ENCODE results near the gene IL37. TPM values are rescaled to one million over a fixed set of nuclear protein-coding genes. Genes with fewer than 3 reads are reported as not detected.
"Not testable (repeated sequence)": the region's sequence is repeated elsewhere in the genome, so short reads cannot be mapped to it uniquely, and the experiment has no call there.

Gene IL37
- total RNA-seq, 2 donors from 2014 or later = not detected

DNA sequence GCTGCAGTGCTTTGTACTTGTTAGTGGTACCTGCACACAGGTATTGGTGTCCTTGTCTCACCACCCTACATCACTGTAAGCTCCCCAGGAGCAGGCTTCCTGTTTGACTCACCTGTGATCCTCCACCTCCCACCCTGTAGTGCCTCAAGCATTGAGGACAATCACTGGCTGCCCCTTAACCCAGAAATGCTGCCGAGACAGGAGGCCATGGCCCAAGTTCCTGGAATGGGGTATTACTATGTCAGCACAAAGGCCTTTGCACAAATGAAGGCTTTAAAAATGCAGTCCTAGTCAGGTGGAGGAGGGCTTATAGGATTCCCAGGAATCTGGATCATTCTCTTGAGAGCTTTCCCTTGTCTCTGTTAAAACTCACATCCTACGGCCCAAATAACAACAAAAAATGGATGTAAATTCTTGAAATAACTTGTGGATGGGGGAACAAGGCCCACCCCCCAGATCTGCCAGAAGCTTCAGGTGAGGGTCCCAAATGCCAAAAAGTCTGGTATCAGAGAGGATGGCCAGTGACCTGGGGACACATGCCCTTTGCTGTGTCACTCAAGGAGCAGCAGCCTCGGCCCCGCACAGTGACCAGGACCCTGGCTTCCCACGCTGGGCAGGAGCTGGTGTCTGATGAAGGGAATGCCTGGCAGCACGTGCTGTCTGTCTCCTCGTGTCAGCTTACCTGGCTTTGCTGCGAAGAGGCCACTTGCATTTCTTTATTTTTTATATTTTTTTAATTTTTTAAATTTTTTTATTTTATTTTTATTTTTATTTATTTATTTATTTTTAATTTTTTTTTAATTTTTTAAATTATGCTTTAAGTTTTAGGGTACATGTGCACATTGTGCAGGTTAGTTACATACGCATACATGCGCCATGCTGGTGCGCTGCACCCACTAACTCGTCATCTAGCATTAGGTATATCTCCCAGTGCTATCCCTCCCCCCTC, 3.7 kb upstream of the IL37 start:
- Histone ChIP-seq H3K36me3 (no peaks in the 10 kb centered on the region), H3K27me3 (no peaks in the 10 kb centered on the region), H3K4me3 (no peak overlapping the region), H3K27ac (no peak overlapping the region), H3K9me3 (no peaks in the 10 kb centered on the region), H3K4me1 (no peaks in the 10 kb centered on the region)
- DNase-seq (ENCODE audit: low spot score) = no peak
- TF ChIP-seq, protein P1, sequence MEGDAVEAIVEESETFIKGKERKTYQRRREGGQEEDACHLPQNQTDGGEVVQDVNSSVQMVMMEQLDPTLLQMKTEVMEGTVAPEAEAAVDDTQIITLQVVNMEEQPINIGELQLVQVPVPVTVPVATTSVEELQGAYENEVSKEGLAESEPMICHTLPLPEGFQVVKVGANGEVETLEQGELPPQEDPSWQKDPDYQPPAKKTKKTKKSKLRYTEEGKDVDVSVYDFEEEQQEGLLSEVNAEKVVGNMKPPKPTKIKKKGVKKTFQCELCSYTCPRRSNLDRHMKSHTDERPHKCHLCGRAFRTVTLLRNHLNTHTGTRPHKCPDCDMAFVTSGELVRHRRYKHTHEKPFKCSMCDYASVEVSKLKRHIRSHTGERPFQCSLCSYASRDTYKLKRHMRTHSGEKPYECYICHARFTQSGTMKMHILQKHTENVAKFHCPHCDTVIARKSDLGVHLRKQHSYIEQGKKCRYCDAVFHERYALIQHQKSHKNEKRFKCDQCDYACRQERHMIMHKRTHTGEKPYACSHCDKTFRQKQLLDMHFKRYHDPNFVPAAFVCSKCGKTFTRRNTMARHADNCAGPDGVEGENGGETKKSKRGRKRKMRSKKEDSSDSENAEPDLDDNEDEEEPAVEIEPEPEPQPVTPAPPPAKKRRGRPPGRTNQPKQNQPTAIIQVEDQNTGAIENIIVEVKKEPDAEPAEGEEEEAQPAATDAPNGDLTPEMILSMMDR (IDR thresholded peaks at IDR 0.05) = no peak

DNA sequence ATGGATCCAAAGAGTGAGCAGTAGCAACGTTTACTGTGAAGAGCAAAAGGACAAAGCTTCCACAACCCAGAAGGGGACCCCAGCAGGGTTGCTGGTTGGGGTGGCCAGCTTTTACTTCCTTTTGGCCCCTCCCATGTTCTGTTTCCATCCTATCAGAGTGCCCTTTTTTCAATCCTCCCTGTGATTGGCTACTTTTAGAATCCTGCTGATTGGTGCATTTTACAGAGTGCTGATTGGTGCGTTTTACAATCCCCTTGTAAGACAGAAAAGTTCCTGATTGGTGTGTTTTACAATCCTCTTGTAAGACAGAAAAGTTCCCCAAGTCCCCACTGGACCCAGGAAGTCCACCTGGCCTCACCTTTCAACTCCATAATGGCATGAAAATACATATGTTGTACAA, 2.4 kb upstream of the IL37 start:
- not testable (repeated sequence) for H3K27ac ChIP-seq; DNase-seq (ENCODE audit: low spot score); H3K4me1 ChIP-seq; H3K9me3 ChIP-seq; H3K36me3 ChIP-seq; H3K27me3 ChIP-seq; H3K4me3 ChIP-seq

DNA sequence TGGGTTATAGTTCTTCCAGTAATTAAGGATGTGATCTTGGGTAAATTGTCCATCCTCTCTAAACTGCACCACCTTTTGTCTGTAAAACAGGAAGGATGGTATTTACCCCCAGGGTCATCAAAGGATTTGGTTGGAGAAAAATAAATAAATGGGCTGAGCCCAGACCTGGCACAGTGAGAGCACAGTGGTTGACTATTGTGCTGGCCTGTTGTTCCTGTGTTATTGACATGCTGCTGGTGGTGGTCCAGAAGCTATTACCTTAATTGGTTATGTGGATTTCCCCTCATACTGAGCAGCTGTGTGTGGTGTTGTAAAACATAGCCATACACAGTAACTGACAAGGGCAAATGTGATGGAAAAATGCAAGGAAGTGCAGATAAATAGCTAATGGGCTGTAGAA, 746 bp upstream of the IL37 start:
- Histone ChIP-seq H3K4me1 (no peaks in the 10 kb centered on the region), H3K36me3 (no peaks in the 10 kb centered on the region), H3K4me3 (no peak overlapping the region), H3K27me3 (no peaks in the 10 kb centered on the region), H3K27ac (no peak overlapping the region), H3K9me3 (no peaks in the 10 kb centered on the region)
- TF ChIP-seq, protein P1 (IDR thresholded peaks at IDR 0.05) = no peak
- no peak for DNase-seq (ENCODE audit: low spot score)

DNA sequence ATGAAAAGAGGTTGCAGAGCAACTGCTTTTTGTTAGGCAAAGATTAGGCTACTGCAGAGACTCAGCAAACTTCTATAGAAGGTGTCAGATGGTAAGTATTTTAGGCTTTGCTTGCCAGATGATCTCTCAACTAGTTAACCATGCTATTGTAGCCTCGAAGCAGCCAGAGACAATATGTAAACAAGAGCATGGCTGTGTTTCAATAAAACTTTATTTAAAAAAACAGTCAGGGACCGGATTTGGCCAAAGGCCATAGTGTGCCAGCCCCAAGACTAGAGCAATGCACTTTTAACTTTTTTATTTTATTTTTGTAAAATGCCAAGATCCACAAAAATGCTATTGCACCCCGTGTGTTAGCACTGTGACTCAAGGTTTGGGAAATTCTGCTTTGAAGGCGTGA, 1.4 kb downstream of the IL37 start:
- TF ChIP-seq, protein P1 (IDR thresholded peaks at IDR 0.05) = no peak
- no peak for DNase-seq (ENCODE audit: low spot score)
- Histone ChIP-seq H3K27ac (no peak overlapping the region), H3K36me3 (no peaks in the 10 kb centered on the region), H3K4me1 (no peaks in the 10 kb centered on the region), H3K27me3 (no peaks in the 10 kb centered on the region), H3K9me3 (no peaks in the 10 kb centered on the region), H3K4me3 (no peak overlapping the region)

DNA sequence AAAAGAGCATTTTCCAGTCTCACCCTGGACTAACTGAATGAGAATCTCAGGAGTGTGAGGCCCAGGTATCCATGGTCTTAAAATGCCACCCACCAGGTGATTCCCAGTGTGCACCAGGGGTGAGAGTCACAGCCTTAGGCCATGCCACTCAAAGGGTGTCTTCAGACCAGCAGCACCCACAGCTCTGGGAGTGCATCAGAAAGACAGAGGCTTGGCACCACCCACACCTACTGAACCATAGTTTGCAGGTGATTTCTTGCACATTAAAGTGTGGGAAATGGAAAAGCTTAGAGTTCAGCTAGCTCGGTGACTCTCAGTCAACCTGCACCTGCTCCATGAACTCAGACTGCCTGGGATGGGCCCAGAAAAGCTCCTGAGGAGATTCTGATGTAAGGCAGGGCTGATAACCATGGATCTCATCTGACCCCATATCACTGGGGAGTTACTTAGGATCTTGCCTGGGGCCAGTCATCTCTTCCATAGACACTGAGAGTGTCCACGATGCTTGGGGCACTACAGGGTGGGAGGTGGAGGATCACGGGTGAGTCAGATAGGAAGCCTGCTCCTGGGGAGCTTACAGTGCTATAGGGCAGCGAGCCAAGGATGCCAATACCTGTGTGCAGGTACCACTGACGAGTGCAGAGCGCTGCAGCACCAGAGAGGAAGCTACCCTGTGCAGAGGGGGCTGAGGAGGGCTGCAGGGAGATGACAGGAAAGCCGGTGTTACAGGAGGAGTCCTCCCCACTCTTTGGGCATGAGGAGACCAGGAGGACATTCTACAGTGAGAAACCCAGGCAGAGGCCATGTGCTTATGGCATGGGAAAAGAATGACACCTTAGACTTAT, 4.6 kb downstream of the IL37 start:
- TF ChIP-seq, protein P1 (IDR thresholded peaks at IDR 0.05) = no peak
- Histone ChIP-seq H3K36me3 (no peaks in the 10 kb centered on the region), H3K27ac (no peak overlapping the region), H3K27me3 (no peaks in the 10 kb centered on the region), H3K4me1 (no peaks in the 10 kb centered on the region), H3K4me3 (no peak overlapping the region), H3K9me3 (peaks cover 0 to 4% of the 10 kb centered on the region in 2 donors)
- DNase-seq (ENCODE audit: low spot score) = no peak

DNA sequence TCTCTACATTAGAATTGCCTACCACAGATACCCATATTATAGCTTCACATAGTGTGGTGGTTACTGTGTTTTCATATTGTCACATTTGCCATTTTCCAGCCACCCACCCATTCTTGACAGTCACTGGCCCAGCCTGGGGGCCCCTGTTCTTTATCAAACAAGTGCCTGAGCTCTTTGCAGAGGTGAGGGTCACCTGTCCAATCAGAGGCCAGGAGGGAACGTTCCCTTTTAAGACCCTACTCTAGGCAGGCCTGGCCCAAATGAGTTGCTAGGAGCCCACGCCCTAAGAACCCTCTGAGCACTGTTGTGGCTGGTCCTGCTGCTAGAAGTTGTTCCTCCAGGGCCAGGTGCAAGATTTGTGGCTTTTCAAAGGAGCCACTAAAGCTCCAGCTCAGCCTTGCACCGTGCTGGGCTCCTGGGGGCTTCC, 5.2 kb downstream of the IL37 start:
- TF ChIP-seq, protein P1 (IDR thresholded peaks at IDR 0.05) = no peak
- DNase-seq (ENCODE audit: low spot score) = no peak
- no peaks in the 10 kb centered on the region for H3K36me3 ChIP-seq
- H3K27ac ChIP-seq = no peak overlapping the region
- no peaks in the 10 kb centered on the region for H3K27me3 ChIP-seq
- no peaks in the 10 kb centered on the region for H3K4me1 ChIP-seq
- H3K4me3 ChIP-seq = no peak overlapping the region
- H3K9me3 ChIP-seq = peaks cover 0 to 4% of the 10 kb centered on the region in 2 donors

Data from right atrium auricular region (tissue), 2 donors.